Gastroesophageal sphincter (tissue), 4 donors: ENCODE results near the gene HDAC8. TPM values are rescaled to one million over a fixed set of nuclear protein-coding genes. Genes with fewer than 3 reads are reported as not detected.

Source experiments
- ATAC-seq: fragments of 150-250 bp; one replicate; pipeline ENCODE4 v1.9.1; 2016; ENCODE audit warnings: mild to moderate bottlenecking, moderate library complexity
- H3K27ac ChIP-seq, 4 donors: fragments of 200-600 bp; sonication (generic) in 3 of 4; 1 replicate in 3 of 4; 2 replicates in 1 of 4; pipeline ENCODE4 v1.5.1; 2016 to 2019
- H3K27me3 ChIP-seq: fragments of 200-600 bp; sonication (generic); one replicate; pipeline ENCODE4 v1.5.1; 2019
- H3K36me3 ChIP-seq, 2 donors: fragments of 200-600 bp; sonication (generic); one replicate each; pipeline ENCODE4 v1.5.1; 2019; ENCODE audit warnings: control low read depth in 1 of 2
- H3K4me1 ChIP-seq, 3 donors: fragments of 200-600 bp; sonication (generic); 1 replicate in 2 of 3; 2 replicates in 1 of 3; pipeline ENCODE4 v1.5.1; 2016 to 2019; ENCODE audit warnings: control low read depth in 2 of 3
- H3K4me3 ChIP-seq, 2 donors: fragments of 200-600 bp; sonication (generic); one replicate each; pipeline ENCODE4 v1.5.1; 2019; ENCODE audit warnings: mild to moderate bottlenecking in 1 of 2, moderate library complexity in 1 of 2
- H3K9me3 ChIP-seq, 3 donors: fragments of 200-600 bp; sonication (generic); one replicate each; pipeline ENCODE4 v1.5.1; 2017 to 2019; ENCODE audit warnings: control low read depth in 2 of 3
- CTCF ChIP-seq, 4 experiments: fragments of 200-600 bp in 2 of 4; fragments of 450-650 bp in 2 of 4; sonication (generic) in 1 of 4; IDR thresholded peaks; one replicate each; pipeline ENCODE4 v1.5.1; 2017 to 2019; ENCODE audit warnings: antibody characterized with exemption in 4 of 4, mild to moderate bottlenecking in 2 of 4, moderate library complexity in 2 of 4
- EP300 ChIP-seq: sonication (generic); formaldehyde crosslinking; IDR thresholded peaks from one replicate; pipeline ENCODE4 v1.6.1; 2017; ENCODE audit warnings: antibody characterized with exemption, mild to moderate bottlenecking
- POLR2A ChIP-seq, 2 donors: fragments of 450-650 bp; IDR thresholded peaks; one replicate each; pipeline ENCODE4 v1.6.1; 2017; ENCODE audit warnings: antibody characterized with exemption in 2 of 2, mild to moderate bottlenecking in 2 of 2, moderate library complexity in 1 of 2
- POLR2AphosphoS5 ChIP-seq: sonication (generic); formaldehyde crosslinking; IDR thresholded peaks from one replicate; pipeline ENCODE4 v1.6.1; 2017; ENCODE audit warnings: antibody characterized with exemption
- WGBS, 2 donors: methylation state at CpG; one replicate each; pipeline ENCODE4 v1.1.5; 2018; ENCODE audit warnings: low coverage in 1 of 2; 5-methylcytosine and 5-hydroxymethylcytosine counted together
- total RNA-seq, 4 donors: library from RNA; depleted of rRNA; stranded (reverse); fragments of >200 nt; gene quantifications; one replicate each; pipeline ENCODE4 v1.1.0, GENCODE V29; 2016

The HDAC8 gene
- total RNA-seq, 4 donors from 2014 or later = 15.7 to 34.2 (median 25.6) TPM

DNA sequence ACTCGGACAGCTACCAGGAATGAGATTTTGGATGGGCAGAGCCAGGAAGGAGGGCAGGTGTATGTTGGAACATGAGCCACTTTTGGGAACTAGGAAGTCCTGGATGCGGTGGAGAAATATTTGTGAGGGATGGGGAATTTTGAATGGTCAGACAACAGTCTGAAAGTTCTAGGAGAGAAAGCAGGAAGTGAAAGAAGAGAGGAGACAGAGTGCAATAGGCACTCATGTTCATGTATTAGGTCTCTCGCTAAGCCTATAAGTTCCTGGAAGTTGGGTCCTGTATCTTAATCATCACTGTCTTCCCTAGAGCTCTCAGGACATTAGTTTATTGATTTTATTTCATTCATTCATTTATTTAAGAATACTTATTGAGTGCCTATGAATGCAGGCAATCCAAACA is 201.2 kb downstream of the HDAC8 start:
- no peaks in the 10 kb centered on the region for H3K27me3 ChIP-seq
- H3K27ac ChIP-seq = no peak overlapping the region
- H3K9me3 ChIP-seq = no peaks in the 10 kb centered on the region
- 86 to 92% methylated on average over 2 of the region's 3 CpGs for WGBS, 2 donors
- no peak for ATAC-seq
- H3K4me3 ChIP-seq = no peak overlapping the region
- TF ChIP-seq POLR2AphosphoS5 (no peak), POLR2A (IDR thresholded peaks at IDR 0.05) (no peak), CTCF (IDR thresholded peaks at IDR 0.05) (no peak), EP300 (no peak)
- no peaks in the 10 kb centered on the region for H3K4me1 ChIP-seq
- no peaks in the 10 kb centered on the region for H3K36me3 ChIP-seq

- no peak for ATAC-seq
Observed at GRCh38 chrX:72368796-72369195, 203.8 kb downstream of the HDAC8 start.

GRCh38 chrX:72367516-72367915 is 205.1 kb downstream of the HDAC8 start:
- H3K27ac ChIP-seq = no peak overlapping the region
- H3K9me3 ChIP-seq = no peaks in the 10 kb centered on the region
- no peaks in the 10 kb centered on the region for H3K36me3 ChIP-seq
- no peak overlapping the region for H3K4me3 ChIP-seq
- no peaks in the 10 kb centered on the region for H3K27me3 ChIP-seq
- H3K4me1 ChIP-seq = no peaks in the 10 kb centered on the region
- ATAC-seq = no peak
- TF ChIP-seq CTCF (IDR thresholded peaks at IDR 0.05) (no peak), POLR2AphosphoS5 (no peak), POLR2A (IDR thresholded peaks at IDR 0.05) (no peak), EP300 (no peak)
- 57% methylated on average over 1 of the region's 1 CpG; no CpG with 5 or more reads in 1 of the 2 donors for WGBS, 2 donors

More at GRCh38 chrX:72368796-72369195, 203.8 kb downstream of the HDAC8 start:
- H3K27ac ChIP-seq = no peak overlapping the region
- H3K4me1 ChIP-seq = no peaks in the 10 kb centered on the region
- no peaks in the 10 kb centered on the region for H3K9me3 ChIP-seq
- H3K27me3 ChIP-seq = no peaks in the 10 kb centered on the region
- TF ChIP-seq POLR2A (IDR thresholded peaks at IDR 0.05) (no peak), CTCF (IDR thresholded peaks at IDR 0.05) (no peak), POLR2AphosphoS5 (no peak)
- no peak overlapping the region for H3K4me3 ChIP-seq
- H3K36me3 ChIP-seq = no peaks in the 10 kb centered on the region
- WGBS, 2 donors = 26% methylated on average over 3 of the region's 8 CpGs; no CpG with 5 or more reads in 1 of the 2 donors

GRCh38 chrX:72366701-72367454 is 205.8 kb downstream of the HDAC8 start:
- no peak overlapping the region for H3K4me3 ChIP-seq
- no peak for TF ChIP-seq POLR2A (IDR thresholded peaks at IDR 0.05)
- TF ChIP-seq CTCF (IDR thresholded peaks at IDR 0.05) = no peak
- TF ChIP-seq EP300 = no peak
- TF ChIP-seq POLR2AphosphoS5 = no peak
- no peaks in the 10 kb centered on the region for H3K9me3 ChIP-seq
- H3K27me3 ChIP-seq = no peaks in the 10 kb centered on the region
- no peak for ATAC-seq
- WGBS, 2 donors = 70 to 76% methylated on average over 4 to 10 of the region's 10 CpGs
- H3K36me3 ChIP-seq = no peaks in the 10 kb centered on the region
- H3K27ac ChIP-seq = no peak overlapping the region
- H3K4me1 ChIP-seq = no peaks in the 10 kb centered on the region

- TF ChIP-seq POLR2A (IDR thresholded peaks at IDR 0.05) = no peak
- H3K9me3 ChIP-seq = no peaks in the 10 kb centered on the region
- WGBS, 2 donors = 79% methylated on average over 3 of the region's 4 CpGs; no CpG with 5 or more reads in 1 of the 2 donors
Observed at GRCh38 chrX:72366178-72366577, 206.5 kb downstream of the HDAC8 start.

More at GRCh38 chrX:72366178-72366577, 206.5 kb downstream of the HDAC8 start:
- Histone ChIP-seq H3K27ac (no peak overlapping the region), H3K36me3 (no peaks in the 10 kb centered on the region), H3K27me3 (no peaks in the 10 kb centered on the region), H3K4me1 (no peaks in the 10 kb centered on the region), H3K4me3 (no peak overlapping the region)
- no peak for ATAC-seq
